ENCODE measurements around the gene HOOK2.
"Not testable (repeated sequence)": the region's sequence is repeated elsewhere in the genome, so short reads cannot be mapped to it uniquely, and the experiment has no call there.

- not testable (repeated sequence) for TF ChIP-seq CTCF, POLR2A (IDR thresholded peaks at IDR 0.05)
Measured at GRCh38 chr19:12797607-12798006, 22.3 kb upstream of the HOOK2 start.
